GM10248 (cell line): ENCODE results near the gene ZNF688.

Experiments used
- CTCF ChIA-PET: fragments of 300-600 bp; sonication (Branson Sonifier 250); formaldehyde crosslinking; extraction: SDS; loops from one replicate; lab custom pipeline; 2021; ENCODE audit warnings: antibody characterized with exemption; lab: Yijun Ruan, JAX
- POLR2A ChIA-PET: fragments of 350-650 bp; sonication (Branson Sonifier 250); formaldehyde crosslinking; extraction: SDS; loops from one replicate; lab custom pipeline; 2020; ENCODE audit warnings: antibody characterized with exemption; lab: Yijun Ruan, JAX
- DNase-seq: peaks from one replicate; pipeline ENCODE4 v3.0.0; 2012; ENCODE audit errors: extremely low spot score
- CTCF ChIP-seq: IDR thresholded peaks from 2 replicates; pipeline ENCODE4 v1.5.1; 2012; ENCODE audit warnings: mild to moderate bottlenecking, low read depth; ENCODE audit errors: extremely low read depth, missing control alignments, control extremely low read depth

The ZNF688 gene

GRCh38 chr16:30609926-30610839 is 38.7 kb upstream of the ZNF688 start, which contains the start of gene ZNF689:
TSS of gene ZNF689 (minus strand) at chr16:30610389. CDS start at chr16:30610041, 348 bp downstream.
- CTCF ChIA-PET: interaction anchor here (0.9 to 10.2 kb wide), 6 partner anchors 13 to 241 kb away, joined by 3 to 128 read pairs (median 5); partner anchors contain the start of gene DCTPP1
- TF ChIP-seq CTCF: no peak
- POLR2A ChIA-PET: interaction anchor here (0.5 to 1.2 kb wide), 2 partner anchors 58 to 180 kb away, joined by 5 read pairs; partner anchors contain the start of gene DCTPP1
- peak; percentile 97 for DNase-seq

DNA sequence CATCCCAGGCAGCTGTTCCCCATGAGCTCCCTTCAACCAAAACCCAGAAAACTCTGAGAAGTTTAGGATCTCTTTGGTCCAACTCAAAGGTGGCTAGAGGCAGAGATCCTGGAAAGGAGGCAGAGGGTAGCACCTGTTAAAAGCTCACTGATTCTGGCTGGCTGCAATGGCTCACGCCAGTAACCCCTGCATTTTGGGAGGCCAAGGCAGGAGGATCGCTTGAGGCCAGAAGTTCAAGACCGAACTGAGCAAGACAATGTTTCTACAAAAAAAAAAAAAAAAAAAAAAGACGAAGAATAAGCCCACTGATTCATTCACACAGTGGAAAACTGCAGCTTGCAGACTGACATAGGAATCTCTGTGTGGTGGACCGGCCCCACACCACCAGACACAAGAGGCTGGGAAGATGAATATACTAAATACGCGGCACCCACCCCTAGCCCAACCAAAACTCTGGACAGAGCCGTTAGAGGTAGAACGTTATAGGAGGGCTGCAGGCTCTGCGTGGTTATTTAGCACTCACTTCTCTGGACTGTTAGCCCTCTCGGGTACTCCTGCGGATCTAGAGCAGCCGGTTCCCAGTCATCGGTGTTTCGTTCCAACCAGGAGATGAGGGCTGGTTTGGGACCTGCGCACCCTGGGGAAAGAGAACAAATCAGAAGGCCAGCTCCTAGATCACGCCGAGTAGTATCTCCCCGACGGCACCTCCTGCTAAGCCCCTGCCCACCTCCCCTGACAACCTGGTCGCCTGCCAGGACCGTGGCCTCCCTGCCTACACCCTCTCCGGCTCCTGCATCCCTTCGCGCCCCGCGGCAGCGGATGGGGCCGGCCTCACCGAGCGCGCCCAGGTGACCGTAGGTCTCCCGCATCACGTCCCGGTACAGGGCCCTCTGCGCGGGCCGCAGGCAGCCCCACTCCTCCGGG is 37.8 kb upstream of the ZNF688 start:
- DNase-seq: peak; percentile 56
- ChIA-PET CTCF (interaction anchor here (1.0 to 10.2 kb wide), 11 partner anchors 9 to 200 kb away, joined by 3 to 128 read pairs (median 4); partner anchors contain the start of gene DCTPP1), POLR2A (interaction anchor here (1.2 kb wide), 1 partner anchor 179 kb away, joined by 5 read pairs; the partner anchor contains the start of gene DCTPP1)
- TF ChIP-seq CTCF: no peak

- ChIA-PET CTCF (interaction anchor here (0.7 to 8.6 kb wide), 4 partner anchors 9 to 176 kb away, joined by 3 to 58 read pairs (median 30); partner anchors contain the start of gene DCTPP1), POLR2A (no interaction called here)
- no peak for DNase-seq
- TF ChIP-seq CTCF: no peak
Measured at GRCh38 chr16:30606004-30606403, 34.5 kb upstream of the ZNF688 start.

- TF ChIP-seq CTCF: no peak
- no peak for DNase-seq
- ChIA-PET POLR2A (interaction anchor here (0.5 kb wide), 1 partner anchor 50 kb away, joined by 4 read pairs; no protein-coding TSS in a partner anchor), CTCF (interaction anchor here (1.9 to 8.6 kb wide), 3 partner anchors 11 to 175 kb away, joined by 15 to 45 read pairs (median 37); partner anchors contain the start of gene DCTPP1)
Measured at GRCh38 chr16:30605158-30605557, 33.6 kb upstream of the ZNF688 start.

DNA sequence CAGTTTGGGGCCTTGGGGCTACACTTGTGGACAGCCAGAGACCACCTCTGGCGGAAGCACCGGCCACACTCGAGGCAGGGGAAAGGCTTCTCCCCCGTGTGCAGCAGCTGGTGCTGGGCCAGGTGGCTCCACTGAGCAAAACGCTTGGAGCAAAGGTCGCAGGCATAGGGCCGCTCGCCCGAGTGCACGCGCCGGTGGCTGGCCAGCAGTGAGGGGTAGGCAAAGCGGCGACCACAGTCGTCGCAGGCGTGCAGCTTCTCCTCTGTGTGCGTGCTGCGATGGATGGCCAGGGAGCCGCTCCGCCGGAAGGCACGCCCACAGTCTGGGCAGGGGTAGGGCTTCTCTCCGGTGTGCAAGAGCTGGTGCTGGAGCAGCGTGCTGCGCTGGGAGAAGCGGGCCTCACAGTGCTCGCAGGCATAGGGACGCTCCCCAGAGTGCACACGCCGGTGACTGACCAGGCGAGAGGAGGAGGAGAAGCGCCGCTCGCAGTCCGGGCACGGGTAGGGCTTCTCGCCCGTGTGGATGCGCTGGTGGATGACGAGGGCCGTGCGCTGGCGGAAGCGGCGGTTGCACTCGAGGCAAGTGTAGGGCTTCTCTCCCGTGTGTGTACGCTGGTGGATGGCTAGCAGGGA is 32.9 kb upstream of the ZNF688 start:
- ChIA-PET POLR2A (interaction anchor here (0.5 kb wide), 1 partner anchor 50 kb away, joined by 4 read pairs; no protein-coding TSS in a partner anchor), CTCF (interaction anchor here (4.7 to 8.6 kb wide), 3 partner anchors 12 to 174 kb away, joined by 37 to 45 read pairs (median 41); partner anchors contain the start of gene DCTPP1)
- no peak for TF ChIP-seq CTCF
- no peak for DNase-seq
